Measurements from ENCODE around the gene MYO18A.
"Not testable (repeated sequence)": the region's sequence is repeated elsewhere in the genome, so short reads cannot be mapped to it uniquely, and the experiment has no call there.

The MYO18A gene

GRCh38 chr17:29209073-29209472 lies 28.9 kb upstream of the MYO18A start:
- no peak for TF ChIP-seq ZNF274 (IDR thresholded peaks at IDR 0.05; ENCODE audit: low read depth, low read length)

DNA sequence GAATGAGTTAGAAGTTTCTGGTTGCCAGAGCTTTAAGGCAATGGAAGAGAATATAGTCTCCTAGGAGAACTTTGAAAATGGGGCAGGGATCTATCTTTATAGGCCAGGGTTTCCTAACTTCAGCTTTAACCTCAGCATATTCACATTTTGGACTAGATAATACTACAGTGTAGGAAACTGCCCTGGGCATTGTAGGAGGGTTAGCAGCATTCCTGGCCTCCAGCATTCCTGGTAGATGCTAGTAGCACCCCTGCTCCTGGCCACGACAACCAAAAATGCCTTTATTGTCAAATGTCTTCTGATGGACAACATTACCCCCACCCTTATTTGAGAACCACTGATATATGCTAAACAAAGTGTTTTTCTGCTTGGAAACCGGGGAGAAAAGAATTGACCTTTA lies 27.8 kb upstream of the MYO18A start:
- no peak for TF ChIP-seq ZNF274 (IDR thresholded peaks at IDR 0.05; ENCODE audit: low read depth, low read length)

More at GRCh38 chr17:29209073-29209472, 28.9 kb upstream of the MYO18A start:
- no peak overlapping the region for H3K4me3 ChIP-seq (ENCODE audit: low read length)

DNA sequence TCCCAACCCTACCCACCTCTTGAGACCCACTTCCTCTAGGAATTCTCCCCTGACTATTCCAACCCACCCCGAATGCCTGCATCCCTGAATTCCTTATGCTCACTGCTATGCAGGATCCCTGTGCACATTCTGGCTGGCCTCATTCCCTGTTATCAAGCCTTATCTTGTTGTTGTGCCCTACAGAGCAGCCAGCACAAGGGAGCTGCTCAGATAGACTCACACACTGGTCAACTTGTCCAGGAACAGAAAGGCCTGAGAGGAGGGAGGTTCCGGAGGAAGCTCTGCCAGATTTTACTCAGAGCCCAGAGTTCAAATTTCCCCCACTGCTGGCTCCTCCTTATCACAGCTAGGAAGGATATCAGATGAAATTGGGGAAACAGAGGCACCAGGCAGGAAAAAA lies 24.8 kb upstream of the MYO18A start:
- no peak for TF ChIP-seq ZNF274 (IDR thresholded peaks at IDR 0.05; ENCODE audit: low read depth, low read length)
- H3K4me3 ChIP-seq (ENCODE audit: low read length): no peak overlapping the region

More for the DNA sequence above, 27.8 kb upstream of the MYO18A start:
- H3K4me3 ChIP-seq (ENCODE audit: low read length): no peak overlapping the region

DNA sequence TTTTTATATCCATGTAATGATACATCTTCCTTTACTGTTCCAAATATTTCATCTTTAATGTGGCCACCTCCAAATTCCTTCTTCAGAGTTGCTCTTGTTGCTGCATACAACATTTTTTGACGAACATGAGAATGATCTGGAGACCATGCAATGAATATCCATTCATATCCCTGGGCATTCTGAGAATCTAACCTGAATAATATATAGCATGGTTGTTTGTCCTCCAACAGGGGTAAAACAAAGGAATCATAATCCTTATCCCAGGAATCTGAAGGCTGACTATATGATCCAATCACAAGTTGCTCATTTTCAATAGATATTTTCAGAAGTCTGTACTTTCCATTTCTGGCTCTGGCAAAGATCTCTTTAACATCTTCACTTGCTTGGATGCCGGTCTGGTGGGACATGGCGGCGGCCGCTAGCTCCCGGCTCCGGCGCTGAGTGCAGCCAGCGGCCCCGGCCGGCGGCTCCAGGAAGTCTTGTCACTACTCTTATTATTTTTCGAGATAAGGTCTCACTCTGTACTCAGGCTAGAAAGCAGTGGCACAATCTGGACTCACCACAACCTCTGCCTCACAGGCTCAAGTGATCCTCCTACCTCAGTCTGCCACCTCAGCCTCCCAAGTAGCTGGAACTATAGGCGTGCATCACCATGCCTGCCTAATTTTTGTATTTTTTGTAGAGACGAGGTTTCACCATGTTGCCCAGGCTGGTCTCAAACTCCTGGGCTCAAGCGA lies 24.0 kb upstream of the MYO18A start:
- H3K4me3 ChIP-seq (ENCODE audit: low read length): not testable (repeated sequence)

DNA sequence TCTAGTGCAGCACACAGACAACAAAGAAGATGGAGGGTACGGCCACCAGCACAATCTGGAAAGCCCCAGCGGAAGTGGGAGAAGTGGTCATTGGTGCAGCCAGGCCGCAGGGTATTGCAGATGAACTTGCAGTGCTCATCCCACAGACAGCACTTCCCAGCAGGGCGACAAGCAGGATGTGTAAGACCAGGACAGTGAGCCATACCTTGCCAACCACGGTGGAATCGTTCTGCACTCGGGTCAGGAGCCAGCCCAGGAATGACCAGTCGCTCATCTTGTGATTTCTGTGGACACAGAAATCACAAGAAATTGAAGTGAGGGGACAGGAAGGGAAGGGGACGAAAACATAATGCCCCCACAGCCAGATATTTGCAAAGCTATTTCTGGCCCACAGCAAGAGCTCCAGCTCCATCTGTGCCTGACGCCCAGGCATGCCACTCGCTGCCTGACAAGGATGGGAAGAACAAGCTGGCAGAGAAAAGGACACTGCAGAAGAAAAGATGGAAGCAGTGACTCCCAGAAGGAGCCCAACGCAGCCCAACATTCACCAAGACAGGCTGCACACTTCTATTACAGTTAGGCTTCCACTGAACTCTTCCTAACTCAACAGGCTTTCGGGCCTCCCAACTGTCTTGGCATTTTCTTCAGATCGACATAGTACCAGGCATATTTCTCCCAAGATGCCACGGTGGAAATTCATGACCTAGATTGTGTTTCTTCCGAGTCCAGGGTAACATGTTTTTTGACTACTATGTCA lies 17.5 kb upstream of the MYO18A start:
- no peak overlapping the region for H3K4me3 ChIP-seq (ENCODE audit: low read length)
- no peak for TF ChIP-seq ZNF274 (IDR thresholded peaks at IDR 0.05; ENCODE audit: low read depth, low read length)

GRCh38 chr17:29196769-29197515 lies 16.7 kb upstream of the MYO18A start:
- no peak for TF ChIP-seq ZNF274 (IDR thresholded peaks at IDR 0.05; ENCODE audit: low read depth, low read length)
- no peak overlapping the region for H3K4me3 ChIP-seq (ENCODE audit: low read length)

DNA sequence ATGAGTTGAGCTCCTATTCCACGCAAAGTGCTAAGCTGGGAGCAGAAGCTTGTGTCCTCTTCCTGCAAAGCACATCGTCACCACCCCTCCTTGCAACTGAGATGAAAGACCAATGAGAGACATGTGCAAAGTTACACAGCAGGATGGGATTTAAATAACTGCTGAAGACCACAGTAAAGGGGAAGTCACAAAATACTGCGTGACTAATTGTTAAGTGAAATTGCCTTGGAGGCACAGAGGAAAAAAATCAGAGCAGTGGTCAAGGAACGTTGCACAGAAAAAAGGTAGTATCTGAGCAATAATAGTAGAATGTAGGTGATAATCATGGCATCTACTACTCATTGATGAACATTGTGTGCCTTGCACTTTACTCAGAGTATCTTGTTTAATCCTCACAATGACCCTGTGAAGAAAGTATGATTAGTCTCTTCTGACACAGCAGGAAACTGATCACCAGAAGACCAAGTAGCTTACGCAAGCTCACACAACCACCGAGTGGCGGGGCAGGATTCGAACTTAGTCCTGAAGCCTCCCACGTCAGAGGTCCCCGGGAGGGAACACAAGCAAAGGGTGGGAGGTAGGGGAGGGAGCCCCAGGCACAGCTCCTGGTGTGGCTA lies 15.4 kb upstream of the MYO18A start:
- no peak for TF ChIP-seq ZNF274 (IDR thresholded peaks at IDR 0.05; ENCODE audit: low read depth, low read length)
- H3K4me3 ChIP-seq (ENCODE audit: low read length): no peak overlapping the region

DNA sequence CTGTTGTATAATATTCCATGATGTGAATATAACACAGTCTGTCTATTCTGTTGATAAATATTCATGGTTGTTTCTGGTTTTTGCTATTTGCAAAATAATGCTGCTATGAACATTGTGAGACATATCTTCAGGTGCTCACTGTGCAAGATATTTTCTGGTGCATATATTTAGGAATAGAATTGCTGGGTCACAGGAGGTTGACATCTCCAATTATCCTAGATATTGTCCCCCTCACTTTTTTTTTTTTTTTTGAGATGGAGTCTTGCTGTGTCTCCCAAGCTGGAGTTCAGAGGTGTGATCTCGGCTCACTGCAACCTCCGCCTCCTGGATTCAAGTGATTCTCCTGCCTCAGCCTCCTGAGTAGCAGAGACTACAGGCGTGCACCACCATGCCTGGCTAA lies 14.5 kb upstream of the MYO18A start:
- no peak for TF ChIP-seq ZNF274 (IDR thresholded peaks at IDR 0.05; ENCODE audit: low read depth, low read length)
- H3K4me3 ChIP-seq (ENCODE audit: low read length): no peak overlapping the region

DNA sequence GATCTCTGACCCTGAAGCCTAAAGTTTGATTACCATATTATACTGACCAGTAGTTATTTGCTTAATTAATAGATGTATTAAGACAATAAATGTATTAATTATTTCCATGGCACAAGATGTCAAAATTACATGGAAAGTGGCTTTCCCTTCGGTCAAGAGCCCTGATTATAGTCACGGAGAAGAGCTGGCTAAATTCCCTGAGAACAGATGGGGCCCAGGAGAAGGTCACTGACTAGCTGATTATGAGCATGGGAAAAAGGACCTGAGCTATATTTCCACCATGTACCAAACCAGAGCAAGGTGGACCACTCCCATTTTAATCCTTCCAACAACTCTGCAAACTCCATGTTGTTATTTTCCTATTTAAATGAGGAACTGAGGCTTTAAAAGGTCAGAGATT lies 12.9 kb upstream of the MYO18A start:
- no peak for TF ChIP-seq ZNF274 (IDR thresholded peaks at IDR 0.05; ENCODE audit: low read depth, low read length)

DNA sequence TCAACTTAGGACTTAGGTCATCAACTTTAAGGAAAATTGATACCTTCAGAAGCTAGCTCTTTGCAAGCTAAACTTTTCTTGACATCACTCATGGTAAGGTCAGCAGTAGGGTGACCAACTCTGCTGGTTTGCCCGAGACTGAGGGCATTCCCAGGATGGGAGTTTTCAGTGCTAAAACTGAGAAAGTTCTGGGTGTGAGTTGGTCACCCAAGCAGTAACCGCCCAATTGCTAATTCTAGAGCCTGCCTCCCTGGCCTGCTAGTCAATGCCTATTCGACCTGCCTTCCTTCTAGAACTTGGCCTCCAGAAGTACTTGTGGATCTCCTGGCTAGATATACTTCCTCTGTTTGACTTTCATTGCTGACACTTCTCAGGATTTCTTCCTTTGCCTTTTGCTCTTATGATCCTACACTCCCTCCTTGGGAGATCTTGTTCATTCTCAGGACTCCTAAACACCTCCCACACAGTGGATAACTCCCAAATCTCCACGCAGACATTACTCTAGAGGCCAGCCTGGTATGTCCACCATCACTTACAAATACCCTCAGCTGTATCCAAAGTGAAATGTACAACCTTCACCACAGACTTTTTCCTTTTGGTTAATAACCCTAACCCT lies 10.5 kb upstream of the MYO18A start:
- TF ChIP-seq ZNF274 (IDR thresholded peaks at IDR 0.05; ENCODE audit: low read depth, low read length): no peak
- no peak overlapping the region for H3K4me3 ChIP-seq (ENCODE audit: low read length)

More for the DNA sequence above, 12.9 kb upstream of the MYO18A start:
- H3K4me3 ChIP-seq (ENCODE audit: low read length): no peak overlapping the region

DNA sequence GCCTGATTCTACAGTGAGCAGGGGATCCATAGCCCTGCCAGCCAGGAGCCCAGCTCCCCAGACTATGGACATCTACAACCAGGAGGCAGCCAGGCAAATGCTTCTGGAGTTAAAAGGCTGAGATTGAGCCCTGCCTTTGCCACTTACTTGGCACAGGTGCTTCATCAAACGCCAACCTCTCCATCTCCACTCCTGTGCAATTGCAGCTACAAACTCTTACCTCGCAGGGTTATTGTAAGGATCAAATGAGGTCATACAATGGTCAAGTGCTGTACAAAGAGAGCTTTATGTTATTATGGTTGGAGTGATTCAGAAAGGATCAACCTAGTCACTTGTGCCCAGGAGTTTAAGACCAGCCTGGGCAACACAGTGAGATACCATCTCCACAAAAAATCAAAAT lies 9.8 kb upstream of the MYO18A start:
- no peak for TF ChIP-seq ZNF274 (IDR thresholded peaks at IDR 0.05; ENCODE audit: low read depth, low read length)

DNA sequence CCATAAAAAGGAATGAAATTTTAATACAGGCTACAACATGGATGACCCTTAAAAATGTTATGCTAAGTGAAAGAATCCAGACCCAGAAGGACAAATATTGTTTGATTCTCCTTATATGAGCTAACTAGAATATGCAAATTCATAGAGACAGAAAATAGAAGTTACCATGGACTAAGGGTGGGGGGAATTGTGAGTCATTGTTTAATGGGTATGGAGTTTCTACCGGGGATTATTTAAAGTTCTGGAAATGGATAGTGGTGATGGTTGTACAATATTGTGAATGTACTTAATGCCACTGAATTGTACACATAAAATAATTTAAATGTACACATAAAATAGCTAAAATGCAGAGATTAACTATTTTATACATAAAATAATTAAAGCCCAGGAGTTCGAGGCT lies 9.2 kb upstream of the MYO18A start:
- TF ChIP-seq ZNF274 (IDR thresholded peaks at IDR 0.05; ENCODE audit: low read depth, low read length): no peak
- no peak overlapping the region for H3K4me3 ChIP-seq (ENCODE audit: low read length)

More for the DNA sequence above, 9.8 kb upstream of the MYO18A start:
- H3K4me3 ChIP-seq (ENCODE audit: low read length): no peak overlapping the region

DNA sequence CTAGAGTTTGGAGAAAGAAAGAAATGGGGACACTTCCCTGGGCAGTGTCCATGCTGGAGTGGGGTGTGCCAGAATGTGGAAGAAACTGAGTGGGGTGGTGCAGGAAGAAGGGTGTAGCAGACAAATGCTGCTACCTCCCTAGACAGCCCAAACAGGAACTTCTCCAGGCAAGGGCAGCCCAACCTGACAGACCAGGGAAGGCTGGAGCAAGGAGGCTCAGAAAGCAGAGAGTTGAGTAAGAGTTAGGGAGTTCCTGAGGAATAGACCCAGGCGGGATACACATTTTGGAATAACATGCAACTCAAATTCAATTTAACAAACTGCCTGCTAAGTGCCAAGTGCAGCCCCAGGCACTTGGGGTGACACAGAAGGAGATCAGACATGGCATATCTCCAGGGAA lies 1.0 kb upstream of the MYO18A start:
- TF ChIP-seq ZNF274 (IDR thresholded peaks at IDR 0.05; ENCODE audit: low read depth, low read length): no peak
- H3K4me3 ChIP-seq (ENCODE audit: low read length): no peak overlapping the region

- H3K4me3 ChIP-seq (ENCODE audit: low read length): no peak overlapping the region
- TF ChIP-seq ZNF274 (IDR thresholded peaks at IDR 0.05; ENCODE audit: low read depth, low read length): no peak
These were observed 576 bp upstream of the MYO18A start for GRCh38 chr17:29180788-29181160.

Data from GM08714 (cell line).